Nephron progenitor cell (in vitro differentiated cells): ENCODE results near the gene ZDHHC6.
"Not testable (repeated sequence)": the region's sequence is repeated elsewhere in the genome, so short reads cannot be mapped to it uniquely, and the experiment has no call there.

Source experiments
- DNase-seq: peaks from one replicate; pipeline ENCODE4 v3.0.0; 2021
- H3K27ac Mint-ChIP-seq: 2 replicates; pipeline ENCODE4 v1.8.0; 2021; ENCODE audit warnings: mild to moderate bottlenecking, moderate library complexity, mixed read lengths
- H3K27me3 Mint-ChIP-seq: 2 replicates; pipeline ENCODE4 v1.8.0; 2021; ENCODE audit warnings: mild to moderate bottlenecking, low read depth, mixed read lengths; ENCODE audit not compliant: poor library complexity
- H3K36me3 Mint-ChIP-seq: 2 replicates; pipeline ENCODE4 v1.8.0; 2021; ENCODE audit warnings: low read depth, mixed read lengths
- H3K4me1 Mint-ChIP-seq: 2 replicates; pipeline ENCODE4 v1.8.0; 2021; ENCODE audit warnings: mixed read lengths
- H3K4me3 Mint-ChIP-seq: 2 replicates; pipeline ENCODE4 v1.8.0; 2021; ENCODE audit warnings: mild to moderate bottlenecking, moderate library complexity, mixed read lengths
- H3K9me3 Mint-ChIP-seq: 2 replicates; pipeline ENCODE4 v1.8.0; 2021; ENCODE audit warnings: mild to moderate bottlenecking, moderate library complexity, mixed read lengths
- TF ChIP-seq, protein P1 (sequence below): fragments of 200-600 bp; sonication (generic); IDR thresholded peaks from 2 replicates; pipeline ENCODE4 v1.5.0; 2021; ENCODE audit warnings: antibody characterized with exemption

Gene ZDHHC6

DNA sequence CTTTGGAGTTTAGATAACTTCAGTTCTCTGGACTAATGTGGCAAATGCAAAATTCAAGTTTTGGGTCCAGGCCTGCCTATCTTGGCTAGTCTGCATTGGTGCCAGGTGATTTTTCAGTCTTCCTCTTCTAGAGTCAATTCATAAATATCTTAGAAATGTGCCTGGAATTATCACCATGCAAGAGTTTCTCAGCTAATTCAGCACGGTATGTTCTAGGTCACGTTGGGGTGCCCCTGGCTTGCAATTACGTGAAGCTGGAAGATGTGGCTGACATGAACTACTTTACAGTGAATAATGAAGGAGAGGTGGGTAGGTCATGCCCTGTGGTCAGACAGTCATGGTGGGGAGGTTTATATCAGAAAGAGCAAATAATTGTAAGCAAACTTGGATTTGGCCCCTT lies 25.0 kb downstream of the ZDHHC6 start:
- Mint-ChIP-seq H3K27me3 (no peaks in the 10 kb centered on the region), H3K4me3 (no peak overlapping the region), H3K27ac (no peak overlapping the region), H3K36me3 (no peaks in the 10 kb centered on the region), H3K9me3 (no peaks in the 10 kb centered on the region), H3K4me1 (no peaks in the 10 kb centered on the region)
- no peak for DNase-seq
- TF ChIP-seq, protein P1, sequence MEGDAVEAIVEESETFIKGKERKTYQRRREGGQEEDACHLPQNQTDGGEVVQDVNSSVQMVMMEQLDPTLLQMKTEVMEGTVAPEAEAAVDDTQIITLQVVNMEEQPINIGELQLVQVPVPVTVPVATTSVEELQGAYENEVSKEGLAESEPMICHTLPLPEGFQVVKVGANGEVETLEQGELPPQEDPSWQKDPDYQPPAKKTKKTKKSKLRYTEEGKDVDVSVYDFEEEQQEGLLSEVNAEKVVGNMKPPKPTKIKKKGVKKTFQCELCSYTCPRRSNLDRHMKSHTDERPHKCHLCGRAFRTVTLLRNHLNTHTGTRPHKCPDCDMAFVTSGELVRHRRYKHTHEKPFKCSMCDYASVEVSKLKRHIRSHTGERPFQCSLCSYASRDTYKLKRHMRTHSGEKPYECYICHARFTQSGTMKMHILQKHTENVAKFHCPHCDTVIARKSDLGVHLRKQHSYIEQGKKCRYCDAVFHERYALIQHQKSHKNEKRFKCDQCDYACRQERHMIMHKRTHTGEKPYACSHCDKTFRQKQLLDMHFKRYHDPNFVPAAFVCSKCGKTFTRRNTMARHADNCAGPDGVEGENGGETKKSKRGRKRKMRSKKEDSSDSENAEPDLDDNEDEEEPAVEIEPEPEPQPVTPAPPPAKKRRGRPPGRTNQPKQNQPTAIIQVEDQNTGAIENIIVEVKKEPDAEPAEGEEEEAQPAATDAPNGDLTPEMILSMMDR, result no peak

DNA sequence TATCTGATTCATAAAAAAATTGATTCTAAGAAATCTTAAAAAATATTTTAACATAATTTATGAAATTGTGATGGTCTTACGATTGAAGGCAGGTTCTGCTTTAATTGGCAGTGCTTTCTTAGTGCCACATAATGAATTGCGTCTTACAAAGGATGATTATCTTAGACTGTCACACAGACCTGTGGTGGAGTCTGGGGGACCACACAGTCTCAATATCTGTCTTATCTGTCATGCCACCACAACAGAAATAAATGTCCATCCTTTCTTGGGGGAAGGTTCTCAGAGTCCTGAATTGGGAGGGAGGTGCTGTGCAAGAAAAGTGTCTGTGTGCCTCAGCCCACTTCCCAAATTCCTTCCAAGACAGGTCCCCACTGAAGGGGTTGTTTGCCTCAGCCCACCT lies 34.0 kb downstream of the ZDHHC6 start:
- TF ChIP-seq, protein P1, result no peak
- H3K4me3 Mint-ChIP-seq, result no peak overlapping the region
- DNase-seq, result no peak
- no peaks in the 10 kb centered on the region for H3K36me3 Mint-ChIP-seq
- H3K4me1 Mint-ChIP-seq, result peaks cover 9% of the 10 kb centered on the region
- peaks cover 2% of the 10 kb centered on the region for H3K9me3 Mint-ChIP-seq
- H3K27ac Mint-ChIP-seq, result no peak overlapping the region
- H3K27me3 Mint-ChIP-seq, result peaks cover 14% of the 10 kb centered on the region

DNA sequence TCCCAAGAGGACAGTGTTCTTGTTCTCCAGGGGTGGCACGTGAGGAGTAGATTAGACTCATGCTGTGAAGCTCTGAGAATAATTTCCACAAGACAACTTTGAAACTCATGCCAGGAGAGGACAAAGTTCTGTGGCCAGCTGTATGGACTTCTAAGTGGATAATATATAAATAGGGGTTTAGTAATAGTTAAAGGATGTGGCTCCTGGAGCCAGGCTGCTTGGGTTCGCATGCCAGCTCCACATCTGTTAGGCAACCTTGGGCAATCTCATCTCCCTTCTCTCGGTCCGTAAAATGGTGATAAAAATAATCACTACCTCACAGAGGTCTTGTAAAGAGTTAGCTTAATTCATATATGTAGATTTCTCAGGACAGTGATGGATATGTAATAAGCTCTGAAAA lies 37.0 kb downstream of the ZDHHC6 start:
- Mint-ChIP-seq H3K36me3 (no peaks in the 10 kb centered on the region), H3K4me1 (no peaks in the 10 kb centered on the region), H3K9me3 (peaks cover 3% of the 10 kb centered on the region), H3K27ac (no peak overlapping the region), H3K27me3 (peaks cover 17% of the 10 kb centered on the region), H3K4me3 (no peak overlapping the region)
- TF ChIP-seq, protein P1, result no peak
- DNase-seq, result no peak

DNA sequence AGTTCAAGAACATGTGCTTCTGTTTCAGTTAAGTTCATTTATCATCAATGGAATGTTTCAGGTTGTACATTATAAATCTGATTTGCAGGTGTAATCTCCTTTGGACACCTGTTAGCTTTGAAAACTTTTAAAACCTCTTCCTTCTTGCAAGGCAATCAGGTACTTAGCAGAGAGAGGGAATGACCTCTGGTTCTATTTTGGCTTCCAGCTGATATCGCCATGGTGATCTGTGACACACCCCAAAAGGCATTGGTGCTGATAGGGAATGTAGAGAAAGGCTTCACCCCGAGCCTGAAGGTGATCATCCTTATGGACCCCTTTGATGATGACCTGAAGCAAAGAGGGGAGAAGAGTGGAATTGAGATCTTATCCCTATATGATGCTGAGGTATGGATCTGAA lies 37.4 kb downstream of the ZDHHC6 start:
- TF ChIP-seq, protein P1, result no peak
- Mint-ChIP-seq H3K9me3 (peaks cover 3% of the 10 kb centered on the region), H3K27ac (no peak overlapping the region), H3K36me3 (no peaks in the 10 kb centered on the region), H3K4me1 (no peaks in the 10 kb centered on the region), H3K27me3 (peaks cover 17% of the 10 kb centered on the region), H3K4me3 (no peak overlapping the region)
- no peak for DNase-seq

DNA sequence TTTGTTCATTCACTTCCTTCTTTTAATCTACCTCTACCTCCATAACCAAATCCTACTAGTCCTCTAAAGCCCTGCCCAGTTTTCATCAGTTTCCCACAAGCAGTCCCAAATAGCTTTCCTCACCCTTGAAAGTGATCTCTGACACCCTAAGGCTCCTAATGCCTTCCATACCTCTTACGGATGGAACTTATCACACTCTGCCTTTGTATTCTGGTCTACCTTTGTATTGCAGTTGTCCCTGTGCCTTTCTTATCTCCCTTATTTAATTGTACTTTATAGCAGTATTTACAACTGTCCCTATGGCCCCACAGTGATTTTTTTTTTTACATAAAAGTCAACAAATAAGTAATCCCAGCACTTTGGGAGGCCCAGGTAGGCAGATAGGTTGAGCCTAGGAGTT lies 39.0 kb downstream of the ZDHHC6 start:
- H3K27me3 Mint-ChIP-seq, result peaks cover 19% of the 10 kb centered on the region
- H3K36me3 Mint-ChIP-seq, result no peaks in the 10 kb centered on the region
- H3K9me3 Mint-ChIP-seq, result peaks cover 3% of the 10 kb centered on the region
- DNase-seq, result no peak
- H3K4me1 Mint-ChIP-seq, result no peaks in the 10 kb centered on the region
- TF ChIP-seq, protein P1, result no peak
- H3K27ac Mint-ChIP-seq, result no peak overlapping the region
- H3K4me3 Mint-ChIP-seq, result no peak overlapping the region

DNA sequence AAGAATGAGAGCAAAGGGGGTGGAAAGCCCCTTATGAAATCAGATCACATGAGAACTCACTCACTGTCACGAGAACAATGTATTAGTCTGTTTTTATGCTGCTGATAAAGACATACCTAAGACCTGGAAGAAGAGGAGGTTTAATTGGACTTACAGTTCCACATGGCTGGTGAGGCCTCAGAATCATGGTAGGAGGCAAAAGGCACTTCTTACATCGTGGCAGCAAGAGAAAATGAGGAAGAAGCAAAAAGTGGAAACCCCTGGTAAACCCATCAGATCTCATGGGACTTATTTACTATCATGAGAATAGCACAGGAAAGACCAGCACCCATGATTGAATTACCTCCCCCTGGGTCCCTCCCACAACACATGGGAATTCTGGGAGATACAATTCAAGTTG lies 39.9 kb downstream of the ZDHHC6 start:
- not testable (repeated sequence) for DNase-seq, H3K27ac Mint-ChIP-seq, H3K4me3 Mint-ChIP-seq, H3K4me1 Mint-ChIP-seq, H3K36me3 Mint-ChIP-seq, H3K9me3 Mint-ChIP-seq
- peaks cover 22% of the 10 kb centered on the region for H3K27me3 Mint-ChIP-seq
